Fibroblast of the aortic adventitia (primary cell): Measurements from ENCODE around the gene SYS1. TPM values are rescaled to one million over a fixed set of nuclear protein-coding genes. Genes with fewer than 3 reads are reported as not detected.

Experiments used
- DNase-seq: peaks from one replicate; pipeline ENCODE4 v3.0.0-alpha.2; 2010; ENCODE audit warnings: low read depth
- H3K4me3 ChIP-seq: 2 replicates; pipeline ENCODE4 v1.5.1; 2011; ENCODE audit warnings: low read depth, mild to moderate bottlenecking, control low read depth, low read length, moderate library complexity
- total RNA-seq: library from RNA; depleted of rRNA; stranded (reverse); fragments of >200 nt; gene quantifications from 2 replicates; pipeline ENCODE4 v1.2.3, GENCODE V29; 2012; ENCODE audit warnings: low replicate concordance
- TF ChIP-seq, protein P1 (sequence below): IDR thresholded peaks from 2 replicates; pipeline ENCODE4 v1.5.1; 2011; ENCODE audit warnings: mild to moderate bottlenecking, low read length, control low read depth, inconsistent platforms; ENCODE audit not compliant: insufficient read depth

SYS1 gene
- total RNA-seq, 1 donor: 27.9 TPM

DNA sequence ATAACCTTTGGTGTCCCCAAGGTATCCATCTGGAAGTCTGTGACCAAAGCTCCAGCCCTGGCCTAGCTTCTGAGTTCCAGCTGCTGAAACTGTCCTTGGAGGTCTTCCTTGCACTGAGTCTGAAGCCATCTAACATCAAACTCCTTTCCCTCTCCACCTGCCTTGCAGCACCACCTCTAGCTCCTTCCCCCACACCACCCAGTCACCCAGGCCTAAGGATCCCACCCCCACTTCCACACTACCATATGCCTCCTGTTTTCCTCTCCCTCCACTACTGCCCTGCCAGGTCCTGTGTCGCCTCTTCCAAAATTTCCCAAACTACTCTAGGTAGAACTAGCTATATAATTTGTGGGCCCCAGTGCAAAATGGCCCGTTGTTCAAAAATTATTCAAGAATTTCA lies 44.0 kb upstream of the SYS1 start:
- no peak overlapping the region for H3K4me3 ChIP-seq
- TF ChIP-seq, protein P1, sequence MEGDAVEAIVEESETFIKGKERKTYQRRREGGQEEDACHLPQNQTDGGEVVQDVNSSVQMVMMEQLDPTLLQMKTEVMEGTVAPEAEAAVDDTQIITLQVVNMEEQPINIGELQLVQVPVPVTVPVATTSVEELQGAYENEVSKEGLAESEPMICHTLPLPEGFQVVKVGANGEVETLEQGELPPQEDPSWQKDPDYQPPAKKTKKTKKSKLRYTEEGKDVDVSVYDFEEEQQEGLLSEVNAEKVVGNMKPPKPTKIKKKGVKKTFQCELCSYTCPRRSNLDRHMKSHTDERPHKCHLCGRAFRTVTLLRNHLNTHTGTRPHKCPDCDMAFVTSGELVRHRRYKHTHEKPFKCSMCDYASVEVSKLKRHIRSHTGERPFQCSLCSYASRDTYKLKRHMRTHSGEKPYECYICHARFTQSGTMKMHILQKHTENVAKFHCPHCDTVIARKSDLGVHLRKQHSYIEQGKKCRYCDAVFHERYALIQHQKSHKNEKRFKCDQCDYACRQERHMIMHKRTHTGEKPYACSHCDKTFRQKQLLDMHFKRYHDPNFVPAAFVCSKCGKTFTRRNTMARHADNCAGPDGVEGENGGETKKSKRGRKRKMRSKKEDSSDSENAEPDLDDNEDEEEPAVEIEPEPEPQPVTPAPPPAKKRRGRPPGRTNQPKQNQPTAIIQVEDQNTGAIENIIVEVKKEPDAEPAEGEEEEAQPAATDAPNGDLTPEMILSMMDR: no peak
- DNase-seq: no peak

DNA sequence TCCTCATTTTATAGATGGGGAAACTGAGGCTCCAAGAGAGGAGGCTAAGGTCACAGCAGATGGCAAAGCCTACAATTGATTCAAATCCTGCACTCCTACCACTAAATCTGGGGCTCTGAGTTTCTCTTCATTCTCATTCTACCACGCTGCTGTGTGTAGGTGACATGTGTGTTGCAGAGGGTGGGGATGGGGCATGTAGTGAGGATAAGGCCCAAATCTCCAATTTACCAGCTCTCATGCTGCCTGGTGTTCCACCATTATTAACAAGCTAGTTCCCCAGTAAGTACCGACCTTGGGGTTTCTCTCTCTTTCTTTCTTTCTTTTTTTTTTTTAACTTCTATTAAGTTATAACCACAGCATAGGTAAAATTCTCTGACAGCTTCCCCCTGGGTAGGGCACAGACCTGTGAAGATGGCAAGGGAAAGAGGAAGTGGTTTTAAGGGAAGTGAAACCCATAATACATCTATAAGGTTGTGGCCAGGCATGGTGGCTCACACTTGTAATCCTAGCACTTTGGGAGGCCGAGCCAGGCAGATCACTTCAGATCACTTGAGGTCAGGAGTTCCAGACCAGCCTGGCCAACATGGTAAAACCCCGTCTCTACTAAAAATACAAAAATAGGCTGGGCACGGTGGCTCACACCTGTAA lies 41.9 kb upstream of the SYS1 start:
- no peak for DNase-seq

DNA sequence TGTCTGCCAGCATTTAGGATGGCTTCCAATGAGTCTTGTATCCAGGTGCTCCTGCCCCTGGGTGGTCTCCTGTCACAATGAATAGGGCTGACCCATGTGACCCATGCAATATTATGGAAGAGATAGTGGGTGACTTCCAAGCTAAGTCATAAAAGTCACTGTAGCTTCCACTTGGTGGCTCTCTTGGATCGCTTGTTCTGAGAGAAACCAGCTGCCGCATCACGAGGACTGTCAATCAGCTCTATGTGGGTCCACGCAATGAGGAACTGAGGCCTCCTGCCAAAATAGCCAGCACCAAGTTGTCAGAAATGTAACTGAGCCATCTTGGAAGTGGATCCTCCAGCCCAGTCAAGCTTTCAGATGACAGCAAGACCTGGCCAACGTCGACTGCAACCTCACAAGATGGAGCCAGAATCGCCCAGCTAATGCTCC lies 40.0 kb upstream of the SYS1 start:
- H3K4me3 ChIP-seq: no peak overlapping the region
- TF ChIP-seq, protein P1: no peak
- peak; percentile 39 for DNase-seq

More for the DNA sequence above, 41.9 kb upstream of the SYS1 start:
- TF ChIP-seq, protein P1: no peak
- no peak overlapping the region for H3K4me3 ChIP-seq

DNA sequence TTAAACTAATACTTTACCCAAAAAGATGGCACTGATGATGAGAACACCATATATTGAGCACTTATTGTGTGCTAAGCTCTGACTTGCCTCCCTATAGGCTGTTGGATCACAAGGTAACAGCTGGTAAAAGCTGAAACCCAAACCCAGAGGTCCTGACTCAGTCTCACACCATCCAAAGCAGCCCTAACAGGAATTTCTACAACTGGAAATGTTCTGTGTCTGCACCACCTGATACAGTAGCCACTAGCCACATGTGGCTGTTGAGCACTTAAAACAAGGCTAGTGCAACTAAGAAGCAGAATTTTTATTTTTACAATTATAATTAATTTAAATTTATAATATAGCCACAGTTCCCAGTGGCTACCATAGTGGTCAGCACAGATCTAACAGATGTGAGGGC lies 39.2 kb upstream of the SYS1 start:
- no peak overlapping the region for H3K4me3 ChIP-seq
- TF ChIP-seq, protein P1: no peak
- no peak for DNase-seq

DNA sequence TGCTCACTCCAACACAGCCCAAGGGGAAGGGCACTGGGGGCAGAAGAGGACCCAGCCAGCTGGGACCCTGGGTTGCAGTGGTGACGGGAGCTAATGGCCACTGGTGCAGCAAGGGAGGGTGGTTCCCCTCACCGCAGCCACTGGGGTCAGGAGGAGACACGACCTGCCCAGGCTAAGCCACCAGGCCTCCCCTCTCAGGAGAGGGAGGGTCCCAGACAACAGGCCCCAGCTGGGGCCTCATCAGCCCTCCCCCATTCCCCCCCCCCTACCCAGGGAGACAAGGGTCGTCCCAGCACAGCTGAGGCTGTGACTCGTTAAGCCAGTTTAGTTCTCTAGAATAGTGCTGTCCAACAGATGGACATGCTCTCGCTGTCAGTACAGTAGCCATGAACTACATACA lies 37.6 kb upstream of the SYS1 start:
- DNase-seq: no peak
- no peak overlapping the region for H3K4me3 ChIP-seq
- TF ChIP-seq, protein P1: no peak

DNA sequence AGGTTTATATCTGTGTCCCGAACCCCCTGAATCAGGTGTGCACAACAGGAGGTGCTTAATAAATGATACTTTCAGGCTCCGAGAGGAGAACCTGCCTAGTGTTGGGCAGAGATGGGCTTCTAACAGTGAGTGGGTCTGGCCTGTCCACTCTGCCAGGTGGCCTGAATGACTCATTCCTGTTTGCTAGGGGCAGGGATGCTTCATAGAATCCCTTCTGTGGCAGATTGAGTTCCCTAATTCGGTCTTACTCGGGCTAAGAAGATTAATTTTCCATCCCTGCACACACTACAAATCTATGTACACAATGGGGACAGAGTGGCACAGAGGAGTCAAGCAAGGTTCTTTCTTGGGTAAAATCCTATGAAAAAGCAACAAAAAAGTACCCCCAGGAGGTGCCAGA lies 34.5 kb upstream of the SYS1 start:
- TF ChIP-seq, protein P1: no peak
- no peak for DNase-seq
- no peak overlapping the region for H3K4me3 ChIP-seq
